ENCODE measurements around the gene NAT8L.

Gene NAT8L

GRCh38 chr4:2063557-2064275, 4.6 kb downstream of the NAT8L start:
- no peak for DNase-seq (ENCODE audit: low spot score)
- no peak for FAIRE-seq

- FAIRE-seq (no peak), DNase-seq (ENCODE audit: low spot score) (no peak)
Observed at GRCh38 chr4:2064276-2064991, 5.3 kb downstream of the NAT8L start.

GRCh38 chr4:2065106-2065930, 6.2 kb downstream of the NAT8L start:
- FAIRE-seq, result no peak
- no peak for DNase-seq (ENCODE audit: low spot score)

DNA sequence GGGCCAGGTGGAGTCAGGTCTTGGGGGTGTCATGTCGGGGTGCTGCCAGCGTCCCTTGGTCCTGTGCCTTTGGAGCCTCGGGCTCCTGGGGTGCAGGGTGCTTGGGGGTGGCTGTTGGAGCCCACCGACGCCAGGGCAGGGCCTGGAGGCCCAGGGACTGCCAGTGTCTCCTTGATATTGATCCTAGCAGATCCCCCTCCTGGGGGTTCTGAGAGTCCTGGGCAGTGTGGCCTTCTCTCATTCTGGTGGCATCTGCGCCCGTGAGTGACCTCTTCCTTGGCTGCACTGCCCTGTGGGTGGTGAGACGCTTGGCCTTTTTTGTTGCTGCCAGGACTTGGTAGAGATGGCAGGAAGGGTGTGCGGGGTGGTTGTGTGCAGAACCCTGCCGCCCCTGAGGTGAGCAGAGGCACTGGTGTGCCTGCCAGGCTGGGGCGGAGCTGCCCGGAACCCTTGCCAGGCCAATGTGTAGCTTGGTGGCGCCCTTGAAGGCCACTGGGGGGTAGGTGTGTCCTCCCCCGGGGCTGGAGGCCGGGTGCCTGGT, 7.0 kb downstream of the NAT8L start:
- DNase-seq (ENCODE audit: low spot score) (no peak), FAIRE-seq (no peak)

- FAIRE-seq, result no peak
- DNase-seq (ENCODE audit: low spot score), result no peak
Observed at GRCh38 chr4:2066571-2067445, 7.7 kb downstream of the NAT8L start.

GRCh38 chr4:2067446-2068197, 8.5 kb downstream of the NAT8L start:
- no peak for DNase-seq (ENCODE audit: low spot score)
- no peak for FAIRE-seq

DNA sequence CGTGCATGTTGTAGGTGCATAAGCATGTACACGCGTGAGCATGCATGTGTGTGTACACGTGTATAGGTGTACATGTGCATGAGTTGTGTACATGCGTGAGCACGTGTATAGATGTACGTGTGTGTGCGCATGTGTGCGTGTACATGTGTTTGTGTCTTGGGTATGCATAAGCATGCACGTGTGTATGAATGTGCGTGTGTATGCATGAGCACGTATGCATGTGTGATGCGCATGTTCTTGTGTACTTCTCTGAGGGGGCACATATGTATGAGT, 9.0 kb downstream of the NAT8L start:
- no peak for DNase-seq (ENCODE audit: low spot score)
- peak; percentile 96 for FAIRE-seq

GRCh38 chr4:2068566-2068965, 9.4 kb downstream of the NAT8L start:
- FAIRE-seq, result no peak
- no peak for DNase-seq (ENCODE audit: low spot score)

- FAIRE-seq, result no peak
- no peak for DNase-seq (ENCODE audit: low spot score)
Observed at GRCh38 chr4:2069161-2069971, 10.2 kb downstream of the NAT8L start.

- FAIRE-seq, result no peak
Observed at GRCh38 chr4:2069986-2070385, 10.9 kb downstream of the NAT8L start.

DNA sequence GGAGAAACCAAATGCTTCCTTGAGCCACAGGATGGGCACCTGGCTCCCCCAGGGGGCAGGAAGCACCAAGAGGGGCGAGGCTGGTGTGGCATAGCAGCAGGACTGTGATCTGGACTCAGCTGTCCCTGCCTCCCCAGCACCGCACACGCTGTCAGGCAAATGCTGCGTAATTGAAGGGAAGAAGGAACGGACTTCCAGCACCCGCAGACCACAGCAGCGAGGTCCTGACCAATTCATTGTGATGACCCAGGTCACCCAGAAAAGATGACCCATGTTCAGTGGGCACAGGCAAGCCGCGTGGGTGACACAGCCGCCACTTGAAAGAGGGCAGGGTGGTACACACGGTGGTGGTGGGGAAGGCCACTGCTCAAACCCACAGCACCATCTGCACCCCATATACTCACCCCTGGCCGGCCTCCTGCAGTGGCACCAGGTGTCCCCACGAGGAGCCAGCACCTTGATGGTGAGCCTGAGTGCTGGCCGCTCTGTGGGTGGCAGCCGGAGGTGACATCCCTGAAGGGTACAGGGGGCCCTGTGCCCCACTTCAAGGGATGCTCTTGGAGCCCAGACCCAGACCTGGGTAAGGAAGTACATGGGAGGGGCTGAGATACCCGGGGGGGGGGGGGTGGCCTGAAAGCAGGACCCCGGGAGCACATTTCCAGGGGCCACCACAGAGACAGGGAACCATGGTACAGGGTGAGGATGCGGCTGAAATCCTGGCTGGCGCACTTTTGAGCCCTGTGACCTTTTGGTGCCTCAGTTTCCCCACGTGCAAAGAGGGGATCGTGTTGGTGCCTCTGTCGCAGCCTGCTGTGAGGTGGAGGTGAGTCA, 11.5 kb downstream of the NAT8L start:
- FAIRE-seq (no peak), DNase-seq (ENCODE audit: low spot score) (no peak)

More at GRCh38 chr4:2069986-2070385, 10.9 kb downstream of the NAT8L start:
- DNase-seq (ENCODE audit: low spot score), result no peak

GRCh38 chr4:2071252-2071911, 12.3 kb downstream of the NAT8L start:
- FAIRE-seq (no peak), DNase-seq (ENCODE audit: low spot score) (no peak)

- FAIRE-seq (no peak), DNase-seq (ENCODE audit: low spot score) (no peak)
Observed at GRCh38 chr4:2071912-2072867, 13.1 kb downstream of the NAT8L start.

DNA sequence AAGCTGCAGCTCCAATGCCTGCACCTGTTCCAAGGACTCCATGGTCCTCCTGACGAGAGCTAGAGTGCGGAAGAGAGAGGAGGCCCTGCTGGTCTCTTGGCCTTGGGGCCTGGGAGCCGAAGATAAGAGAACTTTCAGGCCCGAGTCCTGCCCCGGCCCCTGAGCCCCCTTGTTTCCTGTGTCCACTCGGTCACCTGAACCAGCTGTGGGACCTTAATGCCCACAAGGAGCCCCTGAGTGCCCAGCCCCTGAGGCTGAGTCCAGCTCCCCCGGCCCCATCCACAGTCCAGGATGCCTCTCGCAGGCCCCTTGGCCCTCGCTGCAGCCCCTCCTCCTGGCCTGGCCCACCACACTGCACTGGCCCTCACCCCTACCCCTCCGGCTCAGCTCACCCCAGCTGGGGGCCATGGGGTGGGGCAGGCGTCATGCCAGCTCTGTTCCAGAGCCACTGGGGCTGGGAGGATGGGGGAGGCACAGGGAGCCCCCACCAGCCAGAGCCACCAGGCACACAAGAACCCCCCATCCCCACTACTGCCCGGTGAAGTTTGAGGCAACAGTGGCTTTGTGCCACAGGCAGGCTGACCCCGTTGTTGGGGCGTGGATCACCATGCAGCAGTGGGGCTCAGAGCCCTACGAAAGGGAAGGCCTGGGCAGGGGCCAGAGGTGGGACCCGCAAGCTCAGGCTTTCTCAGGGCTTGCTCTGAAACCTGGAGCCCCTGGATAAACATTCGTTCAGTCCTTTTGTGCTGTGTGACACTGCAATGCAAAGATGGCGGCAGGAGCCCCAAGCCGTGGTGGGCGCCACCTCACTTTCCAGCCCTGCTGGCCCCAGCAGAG, 14.1 kb downstream of the NAT8L start:
- no peak for DNase-seq (ENCODE audit: low spot score)
- FAIRE-seq, result no peak

DNA sequence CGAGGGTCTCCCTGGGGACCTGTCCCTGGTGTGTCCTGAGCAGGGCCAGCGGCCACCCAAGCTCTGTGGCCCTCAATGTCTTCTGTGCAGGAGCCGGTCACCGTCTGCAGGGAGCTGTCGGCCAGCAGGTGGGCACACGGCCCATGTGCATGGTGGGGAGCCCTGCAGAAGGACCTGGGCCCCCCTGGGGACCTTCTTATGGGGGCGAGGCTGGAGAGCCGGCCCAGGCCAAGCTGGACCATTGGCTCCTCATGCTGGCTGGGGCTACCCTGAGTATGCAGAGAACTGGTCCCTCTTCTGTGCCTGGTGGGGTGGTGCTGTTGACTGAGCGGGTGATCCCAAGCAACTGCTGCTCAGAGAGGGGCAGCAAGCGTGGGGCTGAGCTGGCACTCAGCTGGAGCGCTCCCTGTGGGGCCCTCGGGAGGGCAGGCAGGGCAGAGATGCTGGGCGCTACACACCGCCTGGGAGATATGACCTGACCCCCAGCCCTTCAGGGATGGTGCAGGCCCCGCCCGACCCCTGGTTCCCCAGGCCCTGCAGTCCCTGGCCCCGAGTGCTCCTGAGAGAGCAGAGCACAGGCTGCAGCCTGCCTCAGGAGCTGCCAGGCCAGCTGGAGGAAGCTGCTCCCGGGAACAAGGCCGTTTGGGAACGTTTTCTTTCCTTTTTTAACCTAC, 14.8 kb downstream of the NAT8L start:
- FAIRE-seq (no peak), DNase-seq (ENCODE audit: low spot score) (no peak)

DNA sequence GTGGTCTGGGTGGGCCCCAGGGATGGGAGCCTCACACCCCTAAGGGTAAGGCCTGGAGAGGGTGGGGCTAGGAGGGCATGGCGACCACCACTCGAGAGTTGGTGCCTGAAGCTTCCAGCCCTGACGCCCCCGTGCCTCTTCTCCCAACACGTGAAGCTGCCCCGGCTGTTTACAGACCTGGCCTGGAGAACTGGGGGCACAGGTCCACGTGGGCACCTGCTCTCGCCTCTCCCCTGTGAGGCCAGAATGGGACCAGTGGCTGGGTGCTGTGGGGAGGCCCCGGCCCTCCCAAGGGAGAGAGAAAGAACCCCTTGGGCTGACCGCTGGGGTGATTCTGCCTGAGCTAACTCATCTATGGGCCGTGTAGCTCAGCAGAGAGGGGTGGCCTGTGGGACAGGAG, 15.5 kb downstream of the NAT8L start:
- no peak for FAIRE-seq
- DNase-seq (ENCODE audit: low spot score), result no peak
